ENCODE measurements around the gene CAPN5.
A peak's percentile ranks its signal among the peaks of the same experiment; 100 is the strongest.

Gene CAPN5

DNA sequence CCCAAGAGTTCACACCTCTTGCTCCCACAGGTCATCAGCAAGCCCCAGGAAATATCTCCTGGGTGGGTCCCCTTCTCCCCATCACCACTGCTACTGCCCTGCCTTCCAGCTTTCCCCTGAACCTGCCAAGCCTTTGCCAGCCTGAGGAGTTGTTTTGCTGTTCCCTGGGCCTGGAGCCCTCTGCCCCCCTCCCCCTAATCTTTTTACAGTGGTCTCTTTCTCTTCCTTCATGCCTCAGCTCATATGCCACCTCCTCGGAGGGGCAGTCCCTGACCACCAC lies 80.2 kb downstream of the CAPN5 start:
- H3K4me3 ChIP-seq (ENCODE audit: low read length) = no peak overlapping the region
- no peak for DNase-seq (ENCODE audit: low read depth)
- TF ChIP-seq, protein P1, sequence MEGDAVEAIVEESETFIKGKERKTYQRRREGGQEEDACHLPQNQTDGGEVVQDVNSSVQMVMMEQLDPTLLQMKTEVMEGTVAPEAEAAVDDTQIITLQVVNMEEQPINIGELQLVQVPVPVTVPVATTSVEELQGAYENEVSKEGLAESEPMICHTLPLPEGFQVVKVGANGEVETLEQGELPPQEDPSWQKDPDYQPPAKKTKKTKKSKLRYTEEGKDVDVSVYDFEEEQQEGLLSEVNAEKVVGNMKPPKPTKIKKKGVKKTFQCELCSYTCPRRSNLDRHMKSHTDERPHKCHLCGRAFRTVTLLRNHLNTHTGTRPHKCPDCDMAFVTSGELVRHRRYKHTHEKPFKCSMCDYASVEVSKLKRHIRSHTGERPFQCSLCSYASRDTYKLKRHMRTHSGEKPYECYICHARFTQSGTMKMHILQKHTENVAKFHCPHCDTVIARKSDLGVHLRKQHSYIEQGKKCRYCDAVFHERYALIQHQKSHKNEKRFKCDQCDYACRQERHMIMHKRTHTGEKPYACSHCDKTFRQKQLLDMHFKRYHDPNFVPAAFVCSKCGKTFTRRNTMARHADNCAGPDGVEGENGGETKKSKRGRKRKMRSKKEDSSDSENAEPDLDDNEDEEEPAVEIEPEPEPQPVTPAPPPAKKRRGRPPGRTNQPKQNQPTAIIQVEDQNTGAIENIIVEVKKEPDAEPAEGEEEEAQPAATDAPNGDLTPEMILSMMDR (conservative IDR thresholded peaks at IDR 0.05; ENCODE audit: low read length) = no peak

DNA sequence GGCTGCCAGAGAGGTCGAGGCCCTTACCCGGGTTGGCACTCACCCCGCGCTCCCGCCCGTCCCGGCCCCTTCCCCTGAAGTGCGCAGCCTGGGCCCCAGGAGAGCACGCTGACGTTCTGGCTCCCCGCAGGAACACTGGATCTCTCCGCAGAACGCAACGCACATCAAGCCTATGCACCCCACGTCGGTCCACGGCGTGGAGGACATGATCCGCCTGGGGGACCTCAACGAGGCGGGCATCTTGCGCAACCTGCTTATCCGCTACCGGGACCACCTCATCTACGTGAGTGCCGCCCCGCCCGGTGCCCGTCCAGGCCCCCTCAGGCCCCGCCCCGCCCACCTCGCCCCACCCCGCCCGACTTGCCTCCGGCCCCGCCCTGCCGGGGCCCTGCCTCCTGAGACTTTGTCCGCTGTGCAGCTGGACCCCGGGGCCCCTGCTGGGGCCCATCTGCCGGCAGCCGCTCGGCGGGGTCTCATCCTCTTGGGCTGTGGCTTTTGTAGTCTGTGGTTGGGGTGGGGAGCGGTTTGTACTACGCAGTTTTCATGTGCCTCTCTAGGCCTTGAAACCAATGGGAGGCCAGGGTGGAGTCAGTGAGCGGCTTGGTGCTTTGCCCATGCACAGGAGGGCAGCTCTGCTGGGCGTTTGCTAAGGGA lies 81.0 kb downstream of the CAPN5 start:
- TF ChIP-seq, protein P1 (conservative IDR thresholded peaks at IDR 0.05; ENCODE audit: low read length) = no peak
- H3K4me3 ChIP-seq (ENCODE audit: low read length) = peak overlapping the region; percentile 9
- no peak for DNase-seq (ENCODE audit: low read depth)

DNA sequence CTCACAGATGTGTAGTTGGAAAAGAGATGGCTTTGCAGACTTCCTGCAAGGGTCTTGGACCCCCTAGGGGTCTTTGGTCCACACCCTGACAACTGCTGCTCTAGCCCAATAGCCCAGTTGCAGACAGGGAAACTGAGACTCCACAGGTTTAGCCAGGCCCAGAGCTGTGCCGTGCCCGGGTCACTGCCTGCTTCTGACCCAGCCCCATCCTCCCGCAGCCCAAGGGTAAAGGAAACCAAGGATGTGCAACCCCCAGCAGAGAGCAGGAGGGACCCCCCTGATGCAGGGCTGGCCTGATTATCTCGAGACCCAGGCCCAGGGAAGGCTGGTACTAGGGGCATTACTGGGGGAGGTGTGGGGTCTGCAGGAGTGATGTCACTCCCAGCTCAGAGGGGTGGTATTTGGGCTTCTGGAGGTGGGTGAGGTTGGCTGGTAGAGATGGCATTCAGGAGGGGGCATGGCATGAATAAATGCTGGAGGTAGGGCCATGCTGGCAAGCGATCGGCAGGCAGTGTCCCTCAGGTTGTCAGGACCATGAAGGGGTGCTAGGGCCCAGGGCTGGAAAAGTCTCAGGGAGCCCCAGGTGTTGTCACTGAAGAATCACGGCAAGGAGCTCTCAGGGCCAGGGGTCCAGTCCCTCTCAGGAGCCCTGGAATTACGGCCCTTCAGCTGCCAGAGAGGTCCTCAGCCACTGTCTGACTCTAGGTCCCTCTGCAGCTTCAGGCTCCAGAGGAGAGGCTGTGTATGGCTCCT lies 82.4 kb downstream of the CAPN5 start:
- no peak for DNase-seq (ENCODE audit: low read depth)
- TF ChIP-seq, protein P1 (conservative IDR thresholded peaks at IDR 0.05; ENCODE audit: low read length) = no peak
- no peak overlapping the region for H3K4me3 ChIP-seq (ENCODE audit: low read length)

DNA sequence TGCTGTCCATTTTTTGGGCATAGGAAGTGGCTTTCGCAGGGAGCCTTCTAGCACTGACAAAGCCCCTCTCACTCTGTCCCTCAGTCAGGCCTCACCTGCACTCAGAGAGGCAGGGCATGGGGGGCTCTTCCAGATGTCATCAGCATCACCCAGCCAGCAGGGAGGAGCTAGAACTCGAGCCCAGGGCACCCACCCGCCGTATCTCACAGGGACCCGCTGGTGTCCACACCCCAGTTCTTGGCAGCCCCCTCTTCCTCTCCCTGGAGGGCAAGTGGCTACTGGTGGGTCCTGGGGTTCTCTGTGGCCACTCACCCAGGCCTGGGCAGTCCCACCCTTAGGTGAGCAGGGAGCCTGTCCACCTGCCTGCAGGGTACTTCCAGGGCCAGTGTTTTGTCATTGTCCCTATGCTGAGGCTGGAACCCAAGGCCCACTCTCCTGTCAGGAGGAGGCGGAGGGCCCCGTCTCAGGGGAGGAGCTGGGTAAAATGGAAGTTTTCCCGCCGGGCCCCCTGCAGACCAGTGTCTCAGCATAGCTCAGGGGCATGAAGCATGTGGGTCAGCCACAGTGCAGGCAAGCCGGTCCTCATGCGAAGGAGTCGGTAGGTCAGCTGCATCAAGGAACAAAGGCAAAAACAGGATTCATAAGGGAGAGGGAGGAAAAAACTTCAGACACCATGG lies 83.1 kb downstream of the CAPN5 start:
- no peak overlapping the region for H3K4me3 ChIP-seq (ENCODE audit: low read length)
- TF ChIP-seq, protein P1 (conservative IDR thresholded peaks at IDR 0.05; ENCODE audit: low read length) = no peak
- DNase-seq (ENCODE audit: low read depth) = no peak

DNA sequence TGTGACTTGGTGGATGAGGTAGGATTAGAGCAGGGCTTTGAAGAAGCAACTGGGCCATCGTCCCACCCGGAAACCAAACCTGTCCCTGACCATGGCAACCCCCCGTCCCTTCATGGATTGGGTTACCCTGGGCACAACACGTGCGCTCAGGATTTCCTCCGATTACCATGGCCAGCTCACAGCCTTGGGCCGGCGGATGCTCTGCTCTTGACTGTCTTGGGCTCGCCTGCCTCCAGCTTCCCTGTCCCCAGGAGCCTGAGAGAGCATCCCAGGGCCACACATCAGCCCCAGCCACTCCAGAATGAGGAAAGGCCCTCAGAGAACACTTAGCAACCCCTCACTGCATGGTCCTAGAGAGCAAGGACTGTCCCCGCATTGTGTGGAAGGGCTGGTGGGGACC lies 84.1 kb downstream of the CAPN5 start:
- TF ChIP-seq, protein P1 (conservative IDR thresholded peaks at IDR 0.05; ENCODE audit: low read length) = no peak
- DNase-seq (ENCODE audit: low read depth) = no peak
- no peak overlapping the region for H3K4me3 ChIP-seq (ENCODE audit: low read length)

DNA sequence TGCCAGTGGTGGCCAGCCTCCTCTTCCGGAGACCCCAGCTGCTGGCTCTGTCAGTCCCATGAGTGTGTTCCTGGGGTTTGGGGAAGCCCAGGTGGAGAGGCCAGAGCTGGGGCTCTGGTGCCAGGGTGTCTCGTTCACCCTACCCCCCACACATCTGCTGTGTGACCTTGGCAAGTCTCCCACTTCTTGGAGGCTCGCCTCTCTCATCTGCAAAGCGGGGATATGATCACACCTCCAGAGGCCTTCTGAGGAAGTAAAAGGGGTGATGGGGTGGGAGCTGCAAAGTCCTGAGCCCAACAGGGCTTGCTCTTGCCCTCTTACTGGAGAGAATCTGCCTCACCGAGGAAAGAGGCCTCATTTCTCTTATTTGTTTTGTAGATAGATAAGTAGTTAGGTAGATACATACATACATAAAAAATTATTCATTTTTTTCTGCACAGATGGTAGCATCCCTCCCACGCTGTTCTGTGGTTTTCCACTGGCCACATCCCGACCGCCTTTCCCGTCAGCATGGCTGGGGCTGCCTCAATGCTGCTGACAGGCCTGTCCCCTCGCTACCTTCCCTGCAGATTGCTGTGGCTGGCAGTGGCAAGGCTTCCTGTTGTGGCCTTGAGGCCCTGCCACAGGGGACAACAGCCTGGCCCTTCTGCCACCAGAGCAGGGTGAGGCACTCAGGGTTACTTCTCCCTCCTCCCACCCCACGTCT lies 85.2 kb downstream of the CAPN5 start:
- peak; percentile 9 for DNase-seq (ENCODE audit: low read depth)
- no peak overlapping the region for H3K4me3 ChIP-seq (ENCODE audit: low read length)
- TF ChIP-seq, protein P1 (conservative IDR thresholded peaks at IDR 0.05; ENCODE audit: low read length) = no peak

Data from AG10803 (cell line).